ENCODE data around the gene EDIL3. TPM values are rescaled to one million over a fixed set of nuclear protein-coding genes. Genes with fewer than 3 reads are reported as not detected.

EDIL3 gene
- total and polyA plus RNA-seq, 9 of the 15 experiments (the other 6 are each of a cell fraction or from before 2014, with no cell fraction given): 0.09 TPM; not detected in 8

- Histone ChIP-seq H3K4me1 (replicated peaks in 1 of 2; ENCODE audit: control insufficient read depth in 2 of 2, insufficient read depth in 2 of 2, low read length in 2 of 2) (no peaks in the 10 kb centered on the region), H4K20me1 (replicated peaks; ENCODE audit: control insufficient read depth, insufficient read depth, low read length) (no peaks in the 10 kb centered on the region), H3K27me3 (ENCODE audit: control insufficient read depth in 2 of 2, insufficient read depth in 2 of 2, low read length in 2 of 2) (no peaks in the 10 kb centered on the region), H3K9me1 (ENCODE audit: control insufficient read depth, insufficient read depth, low read length) (no peaks in the 10 kb centered on the region), H3K4me3 (no peak overlapping the region), H3K4me2 (ENCODE audit: insufficient read depth, low read length) (no peak overlapping the region), H3K36me3 (ENCODE audit: control insufficient read depth, insufficient read depth, low read length) (no peaks in the 10 kb centered on the region), H3K9ac (ENCODE audit: insufficient read depth in 1 of 2, low read depth in 2 of 2, low read length in 2 of 2) (no peak overlapping the region), H3K9me3 (replicated peaks; ENCODE audit: control insufficient read depth, insufficient read depth, low read depth, low read length) (no peaks in the 10 kb centered on the region), H3K27ac (ENCODE audit: extremely low read depth, low read depth, low read length) (no peak overlapping the region), H2AFZ (ENCODE audit: low read depth, low read length) (no peak overlapping the region), H3K79me2 (ENCODE audit: control insufficient read depth, insufficient read depth, low read length) (no peaks in the 10 kb centered on the region)
- ATAC-seq (no peak), FAIRE-seq (no peak), DNase-seq (ENCODE audit: extremely low read depth in 1 of 4, low spot score in 3 of 4) (no peak)
- 0% methylated on average over 2 of the region's 2 CpGs for WGBS (ENCODE audit: insufficient coverage, low coverage, missing lambda C conversion rate)
- no TSS peak for BruUV-seq (replicated peaks)
- ChIA-PET CTCF (ENCODE audit: low intra/inter-chr PET ratio) (no interaction called here), POLR2A (no interaction called here)
- TF ChIP-seq ERF (CRISPR knock-in tag; IDR thresholded peaks at IDR 0.05) (no peak), MYC (IDR thresholded peaks at IDR 0.05; ENCODE audit: low read depth, low read length) (no peak), MYC (CRISPR knock-in tag; IDR thresholded peaks at IDR 0.05; ENCODE audit: borderline replicate concordance, low read depth) (no peak), NCOA1 (IDR thresholded peaks at IDR 0.05; ENCODE audit: low read depth) (no peak), NCOA4 (IDR thresholded peaks at IDR 0.05; ENCODE audit: partially characterized antibody) (no peak), ZKSCAN3 (CRISPR knock-in tag; IDR thresholded peaks at IDR 0.05) (no peak), ZNF134 (CRISPR knock-in tag; conservative IDR thresholded peaks at IDR 0.05) (no peak), MEIS2 (IDR thresholded peaks at IDR 0.05; ENCODE audit: partially characterized antibody) (no peak), ZSCAN29 (IDR thresholded peaks at IDR 0.05) (no peak), BRF2 (IDR thresholded peaks at IDR 0.05; ENCODE audit: borderline replicate concordance, insufficient read depth, insufficient read length) (no peak), NR0B1 (IDR thresholded peaks at IDR 0.05; ENCODE audit: partially characterized antibody) (no peak), PCBP1 (IDR thresholded peaks at IDR 0.05; ENCODE audit: low read depth, low read length, poor library complexity, severe bottlenecking) (no peak)
- in situ Hi-C loops (cut with MboI): no loop called here
- intact Hi-C loops (cut with micrococcal nuclease): no loop called here
Measured at GRCh38 chr5:84197538-84197937, 187.1 kb downstream of the EDIL3 start.

Data from K562 (cell line).